ENCODE measurements around the gene FIGN. TPM values are rescaled to one million over a fixed set of nuclear protein-coding genes. Genes with fewer than 3 reads are reported as not detected.

FIGN gene
- total RNA-seq, 4 donors from 2014 or later: 1.8 to 3.1 (median 2.8) TPM

DNA sequence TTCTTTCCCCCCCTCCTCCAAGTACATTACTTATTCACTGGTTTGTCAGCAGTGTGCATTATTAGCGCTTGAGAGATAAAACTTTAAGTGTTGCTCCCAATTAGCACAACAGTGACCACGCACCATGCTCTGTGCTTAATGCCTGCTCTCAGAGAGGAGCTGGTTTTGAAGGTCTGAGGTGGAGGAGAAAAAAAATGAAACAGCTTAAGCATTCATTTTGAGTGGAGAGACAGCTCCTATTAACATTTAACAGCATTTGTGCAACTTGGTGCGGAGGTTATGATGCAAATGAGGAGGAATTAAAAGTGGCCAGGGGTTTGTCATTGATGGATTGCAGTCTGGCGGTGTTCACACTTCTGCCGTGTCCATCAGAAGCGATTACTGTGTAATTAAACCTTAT is 141.8 kb downstream of the FIGN start:
- Histone ChIP-seq H3K9me3 (no peaks in the 10 kb centered on the region), H3K4me1 (no peaks in the 10 kb centered on the region), H3K4me3 (replicated peaks in 1 of 3) (no peak overlapping the region), H3K27me3 (no peaks in the 10 kb centered on the region), H3K36me3 (no peaks in the 10 kb centered on the region), H3K27ac (no peak overlapping the region)
- intact Hi-C loops (cut with DNase I): no loop called here
- TF ChIP-seq, protein P1, sequence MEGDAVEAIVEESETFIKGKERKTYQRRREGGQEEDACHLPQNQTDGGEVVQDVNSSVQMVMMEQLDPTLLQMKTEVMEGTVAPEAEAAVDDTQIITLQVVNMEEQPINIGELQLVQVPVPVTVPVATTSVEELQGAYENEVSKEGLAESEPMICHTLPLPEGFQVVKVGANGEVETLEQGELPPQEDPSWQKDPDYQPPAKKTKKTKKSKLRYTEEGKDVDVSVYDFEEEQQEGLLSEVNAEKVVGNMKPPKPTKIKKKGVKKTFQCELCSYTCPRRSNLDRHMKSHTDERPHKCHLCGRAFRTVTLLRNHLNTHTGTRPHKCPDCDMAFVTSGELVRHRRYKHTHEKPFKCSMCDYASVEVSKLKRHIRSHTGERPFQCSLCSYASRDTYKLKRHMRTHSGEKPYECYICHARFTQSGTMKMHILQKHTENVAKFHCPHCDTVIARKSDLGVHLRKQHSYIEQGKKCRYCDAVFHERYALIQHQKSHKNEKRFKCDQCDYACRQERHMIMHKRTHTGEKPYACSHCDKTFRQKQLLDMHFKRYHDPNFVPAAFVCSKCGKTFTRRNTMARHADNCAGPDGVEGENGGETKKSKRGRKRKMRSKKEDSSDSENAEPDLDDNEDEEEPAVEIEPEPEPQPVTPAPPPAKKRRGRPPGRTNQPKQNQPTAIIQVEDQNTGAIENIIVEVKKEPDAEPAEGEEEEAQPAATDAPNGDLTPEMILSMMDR (IDR thresholded peaks at IDR 0.05): no peak
- TF ChIP-seq POLR2A (IDR thresholded peaks at IDR 0.05): no peak
- DNase-seq: no peak
- WGBS, 2 donors: 85 to 91% methylated on average over 6 of the region's 6 CpGs

DNA sequence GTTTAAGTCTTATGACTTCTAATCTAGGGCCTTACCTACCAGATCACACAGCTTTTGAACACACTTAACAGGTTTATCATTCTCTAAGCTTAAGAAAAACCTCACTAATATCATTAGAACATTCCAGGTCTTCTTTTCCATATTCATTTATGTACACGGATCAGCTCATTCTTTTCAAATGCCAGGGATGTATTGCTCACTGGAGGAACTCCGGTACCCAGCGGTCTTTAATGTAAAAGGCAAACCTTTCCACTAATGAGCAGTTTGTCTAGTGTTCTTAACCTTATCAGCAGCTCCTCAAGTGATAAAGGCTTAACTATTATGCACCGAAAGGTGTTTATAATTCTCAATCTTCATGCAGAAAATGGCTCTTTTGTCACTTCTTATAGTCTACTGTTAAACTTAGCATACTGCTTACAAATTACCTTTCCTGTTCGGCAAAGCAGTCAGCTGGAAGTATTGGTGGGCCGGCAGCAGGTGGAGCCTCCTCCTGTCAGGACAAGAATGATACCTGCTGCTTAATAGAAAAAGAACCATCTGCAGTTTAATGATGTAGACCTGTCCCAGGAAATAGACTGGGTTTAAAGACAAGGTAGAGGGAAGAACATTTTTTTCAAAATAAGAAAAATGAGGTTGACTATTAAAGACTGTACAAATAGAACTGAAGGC is 142.7 kb downstream of the FIGN start:
- H3K4me3 ChIP-seq (replicated peaks in 1 of 3): no peak overlapping the region
- 71 to 83% methylated on average over 6 of the region's 6 CpGs for WGBS, 2 donors
- no peaks in the 10 kb centered on the region for H3K27me3 ChIP-seq
- no peaks in the 10 kb centered on the region for H3K4me1 ChIP-seq
- no peaks in the 10 kb centered on the region for H3K36me3 ChIP-seq
- H3K9me3 ChIP-seq: no peaks in the 10 kb centered on the region
- TF ChIP-seq POLR2A (IDR thresholded peaks at IDR 0.05): no peak
- TF ChIP-seq, protein P1 (IDR thresholded peaks at IDR 0.05): no peak
- DNase-seq: no peak
- H3K27ac ChIP-seq: no peak overlapping the region
- intact Hi-C loops (cut with DNase I): no loop called here

DNA sequence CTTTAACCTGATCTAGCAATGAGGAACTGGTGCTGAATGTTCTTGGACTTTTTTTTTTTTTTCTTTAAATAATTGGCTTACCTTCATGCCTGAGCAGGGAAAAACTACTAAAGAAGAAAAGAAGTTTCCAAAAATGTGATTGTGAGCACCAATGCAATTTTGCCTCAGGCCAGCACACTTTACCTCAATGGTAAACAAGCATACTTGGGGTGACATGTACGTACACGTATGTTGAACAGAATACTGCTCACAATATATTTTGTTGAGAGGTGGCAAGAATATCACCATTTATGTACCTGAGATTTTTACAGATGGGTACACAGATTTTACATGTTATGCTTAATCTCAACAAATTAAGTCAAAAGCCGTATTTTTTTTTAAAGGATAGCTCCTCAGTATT is 144.3 kb downstream of the FIGN start:
- no peak overlapping the region for H3K4me3 ChIP-seq (replicated peaks in 1 of 3)
- no peaks in the 10 kb centered on the region for H3K9me3 ChIP-seq
- 94 to 95% methylated on average over 3 of the region's 3 CpGs for WGBS, 2 donors
- TF ChIP-seq, protein P1 (IDR thresholded peaks at IDR 0.05): no peak
- TF ChIP-seq POLR2A (IDR thresholded peaks at IDR 0.05): no peak
- H3K4me1 ChIP-seq: no peaks in the 10 kb centered on the region
- DNase-seq: no peak
- no peaks in the 10 kb centered on the region for H3K27me3 ChIP-seq
- intact Hi-C loops (cut with DNase I): no loop called here
- no peak overlapping the region for H3K27ac ChIP-seq
- no peaks in the 10 kb centered on the region for H3K36me3 ChIP-seq

DNA sequence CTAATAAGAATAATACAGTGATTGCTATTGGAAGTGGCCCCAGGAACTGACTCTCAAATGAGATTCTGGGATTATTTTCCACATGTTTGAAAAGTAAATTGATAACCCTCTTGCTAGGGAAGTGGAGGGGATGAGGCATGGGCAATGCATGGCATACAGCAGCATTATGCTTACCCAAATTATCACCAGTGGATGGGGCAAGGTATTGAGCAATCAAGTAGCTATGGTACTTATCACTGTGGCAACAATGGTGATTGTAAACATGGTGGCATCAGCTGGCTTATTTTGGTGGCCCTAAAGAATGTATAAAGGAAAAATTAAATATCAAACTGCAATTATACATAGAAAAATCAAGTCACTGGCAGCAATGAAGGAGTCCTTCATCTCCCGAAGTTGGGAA is 155.1 kb downstream of the FIGN start:
- Histone ChIP-seq H3K4me3 (replicated peaks in 1 of 3) (no peak overlapping the region), H3K27ac (no peak overlapping the region), H3K36me3 (no peaks in the 10 kb centered on the region), H3K4me1 (no peaks in the 10 kb centered on the region), H3K9me3 (no peaks in the 10 kb centered on the region), H3K27me3 (no peaks in the 10 kb centered on the region)
- DNase-seq: no peak
- intact Hi-C loops (cut with DNase I): no loop called here
- TF ChIP-seq POLR2A (IDR thresholded peaks at IDR 0.05): no peak
- TF ChIP-seq, protein P1 (IDR thresholded peaks at IDR 0.05): no peak
- 92 to 93% methylated on average over 1 of the region's 1 CpG for WGBS, 2 donors

DNA sequence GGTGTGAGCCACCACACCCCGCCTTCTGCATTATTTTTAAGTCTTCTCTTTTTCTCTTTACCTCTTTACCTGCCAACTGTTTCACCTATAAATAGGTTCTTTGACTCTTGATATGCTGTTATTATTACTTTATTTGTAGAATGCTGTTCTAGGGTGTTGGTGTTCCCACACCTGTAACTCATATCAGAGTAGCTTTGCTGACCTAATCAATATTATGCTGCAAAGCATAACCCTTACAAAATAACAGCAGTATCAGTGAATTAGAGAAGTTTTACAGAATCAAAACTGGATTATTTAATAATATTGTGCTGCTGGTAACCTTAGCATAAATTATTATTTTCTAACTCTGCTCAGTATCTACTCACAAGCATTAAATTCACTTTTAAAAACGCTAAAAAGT is 161.5 kb downstream of the FIGN start:
- no peaks in the 10 kb centered on the region for H3K9me3 ChIP-seq
- H3K4me3 ChIP-seq (replicated peaks in 1 of 3): no peak overlapping the region
- no peak for TF ChIP-seq POLR2A (IDR thresholded peaks at IDR 0.05)
- TF ChIP-seq, protein P1 (IDR thresholded peaks at IDR 0.05): no peak
- no peak overlapping the region for H3K27ac ChIP-seq
- no peak for DNase-seq
- H3K36me3 ChIP-seq: no peaks in the 10 kb centered on the region
- intact Hi-C loops (cut with DNase I): no loop called here
- no peaks in the 10 kb centered on the region for H3K27me3 ChIP-seq
- 75 to 96% methylated on average over 2 of the region's 2 CpGs for WGBS, 2 donors
- H3K4me1 ChIP-seq: no peaks in the 10 kb centered on the region
